GM19035 (cell line): ENCODE results near the gene PYHIN1.

Experiments used
- ATAC-seq: cut with Tn5 transposase; IDR thresholded peaks from one replicate; pipeline ENCODE4 v1.9.1; 2021; ENCODE audit not compliant: unreplicated experiment

Gene PYHIN1

DNA sequence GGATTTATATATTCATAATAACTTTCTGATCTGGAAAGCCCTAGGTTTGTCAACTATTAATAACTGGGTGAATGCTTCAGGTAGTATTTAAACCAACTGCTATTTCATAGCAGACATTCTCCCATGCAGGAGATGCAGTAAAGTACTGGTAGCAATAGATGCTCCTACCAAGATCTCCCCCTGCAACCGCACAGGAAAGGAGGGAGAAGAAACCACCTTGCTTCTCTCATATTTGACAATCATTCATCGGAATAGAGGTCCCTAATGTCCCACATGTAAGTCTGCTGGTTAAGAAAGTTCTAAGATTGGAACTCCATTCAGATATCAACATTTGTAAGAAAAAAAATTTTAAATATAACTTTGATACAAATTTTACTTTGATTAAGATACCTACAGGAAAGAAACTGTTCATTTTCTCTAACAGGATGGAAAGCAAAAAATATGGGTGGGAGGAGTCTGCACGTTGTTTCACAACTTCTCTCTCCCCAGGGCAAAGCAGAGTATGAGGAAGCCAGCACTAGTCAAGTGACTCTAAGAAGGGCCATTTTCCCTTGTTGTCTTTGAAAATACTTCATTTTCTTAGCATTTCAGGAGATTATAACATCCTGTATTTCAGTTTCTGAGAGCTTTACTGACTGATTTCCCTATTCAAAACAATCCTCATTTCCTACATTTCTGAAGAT, at the start of gene PYHIN1:
PYHIN1 (plus strand) TSS at position 498 of the 683 bp plus-strand sequence. CDS start 5,359 bp downstream, outside the sequence.
- ATAC-seq = no peak

DNA sequence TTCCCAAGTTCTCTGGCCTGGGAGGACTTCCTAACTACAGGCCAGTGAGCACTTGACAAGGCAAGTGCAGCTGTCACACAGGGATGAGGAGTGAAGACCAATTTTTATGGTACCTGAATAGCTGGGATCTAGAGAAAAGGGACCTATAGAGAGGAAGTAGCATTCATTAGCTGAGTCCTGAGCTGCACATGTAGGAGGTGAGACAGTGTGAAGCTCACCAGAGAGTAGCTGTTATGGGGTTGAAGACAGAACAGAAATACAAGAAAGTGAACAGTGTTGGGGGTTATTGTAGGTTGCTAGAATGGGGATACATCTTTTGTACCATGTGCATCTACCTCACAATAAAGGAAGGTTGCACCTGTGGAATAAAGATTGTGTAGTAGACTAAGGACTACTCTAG, 37.7 kb upstream of the PYHIN1 start:
- ATAC-seq = no peak

DNA sequence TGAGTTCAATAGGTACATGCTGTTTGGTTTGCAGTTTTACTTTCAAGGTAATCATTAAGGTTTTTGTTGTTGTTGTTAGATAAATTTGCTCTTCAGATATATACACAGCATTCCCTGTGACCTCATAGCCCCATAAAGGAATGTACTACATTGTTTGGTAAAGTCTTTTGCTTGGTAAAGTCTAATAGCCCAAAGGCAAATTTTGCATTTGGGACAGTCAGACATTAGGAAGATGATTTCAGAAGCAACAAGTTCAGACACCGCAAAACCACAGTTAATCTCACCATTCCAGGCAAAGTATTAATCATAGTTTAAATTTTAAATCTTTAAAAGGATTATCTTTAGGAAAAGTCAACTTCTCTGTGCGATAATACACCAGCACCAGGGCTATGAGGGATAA, 32.6 kb upstream of the PYHIN1 start:
- no peak for ATAC-seq

DNA sequence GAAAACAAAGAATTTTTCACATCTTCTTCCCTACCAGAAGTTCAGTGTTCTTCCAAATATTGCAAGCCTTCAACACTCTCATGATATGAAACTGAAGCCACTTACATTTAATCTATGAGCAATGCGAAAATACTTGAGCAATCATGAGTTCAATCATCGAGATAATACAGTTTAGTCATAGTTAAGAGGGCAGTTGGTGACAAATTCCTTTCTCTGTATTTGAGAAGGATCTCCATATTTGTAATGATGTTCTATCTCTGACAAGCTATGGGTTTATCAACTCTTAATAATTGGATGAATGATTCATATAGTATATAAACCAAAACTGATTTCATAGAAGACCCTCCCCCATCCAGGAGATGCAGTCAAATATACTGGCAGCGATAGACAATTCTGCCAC, 29.7 kb upstream of the PYHIN1 start:
- no peak for ATAC-seq

DNA sequence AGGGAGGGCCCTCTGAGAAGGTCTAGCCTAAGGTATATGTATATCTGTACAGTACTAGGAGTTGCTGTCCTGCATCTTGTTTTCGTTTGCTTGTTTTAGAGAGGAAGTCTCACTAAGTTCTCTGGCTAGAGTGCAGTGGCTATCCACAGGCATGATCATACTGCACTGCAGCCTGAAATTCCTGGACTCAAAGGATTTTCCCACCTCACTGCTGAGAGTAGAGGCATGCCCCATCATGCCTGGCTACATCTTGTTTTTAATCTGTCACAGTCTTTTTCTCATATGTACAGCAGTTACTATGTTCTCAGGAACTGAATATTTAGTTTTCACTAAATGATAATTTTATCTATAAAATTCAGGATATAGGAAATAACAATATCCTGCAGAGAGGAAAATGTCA, 15.3 kb upstream of the PYHIN1 start:
- no peak for ATAC-seq

GRCh38 chr1:158924677-158925076, 6.7 kb upstream of the PYHIN1 start:
- no peak for ATAC-seq

DNA sequence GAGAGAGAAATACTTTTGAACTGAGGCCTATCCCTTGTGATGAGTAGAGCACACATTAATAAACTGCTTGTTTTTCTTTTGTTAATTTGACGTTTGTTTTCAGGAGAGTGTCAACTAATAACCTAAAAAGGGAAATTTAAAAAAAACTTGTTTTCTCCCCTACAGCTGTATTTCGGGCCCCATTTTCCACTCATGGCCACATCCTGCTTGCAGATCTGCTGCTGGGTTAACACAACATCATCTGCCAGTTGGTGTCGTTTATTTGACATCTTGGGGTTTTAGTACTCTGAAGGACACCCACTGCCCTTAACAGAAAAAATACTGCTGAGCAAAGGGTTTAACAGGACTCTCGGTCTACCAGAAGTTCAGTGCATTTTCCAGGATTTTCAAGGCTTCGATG, 848 bp upstream of the PYHIN1 start:
- no peak for ATAC-seq

- no peak for ATAC-seq
Observed at GRCh38 chr1:158932171-158932570, 819 bp downstream of the PYHIN1 start.

DNA sequence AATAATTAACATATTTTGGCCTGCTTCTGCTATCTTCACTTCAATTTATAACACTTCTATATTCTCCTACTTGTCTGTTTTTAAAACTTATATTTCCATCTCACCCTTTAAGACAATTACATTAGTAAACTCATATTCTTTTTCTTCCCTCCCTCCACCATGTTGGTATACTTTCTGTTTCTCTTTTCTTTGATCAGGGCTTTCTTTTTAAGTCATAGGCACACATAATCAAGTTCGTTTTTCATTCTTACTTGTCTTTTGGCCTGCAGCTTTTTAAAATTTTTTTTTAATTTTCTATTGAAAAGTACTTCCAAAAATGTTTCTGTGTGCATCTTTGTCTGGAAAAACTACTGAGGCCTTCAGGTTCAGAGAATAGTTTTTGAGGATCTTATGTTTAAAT, 2.3 kb downstream of the PYHIN1 start:
- ATAC-seq = peak; percentile 64

DNA sequence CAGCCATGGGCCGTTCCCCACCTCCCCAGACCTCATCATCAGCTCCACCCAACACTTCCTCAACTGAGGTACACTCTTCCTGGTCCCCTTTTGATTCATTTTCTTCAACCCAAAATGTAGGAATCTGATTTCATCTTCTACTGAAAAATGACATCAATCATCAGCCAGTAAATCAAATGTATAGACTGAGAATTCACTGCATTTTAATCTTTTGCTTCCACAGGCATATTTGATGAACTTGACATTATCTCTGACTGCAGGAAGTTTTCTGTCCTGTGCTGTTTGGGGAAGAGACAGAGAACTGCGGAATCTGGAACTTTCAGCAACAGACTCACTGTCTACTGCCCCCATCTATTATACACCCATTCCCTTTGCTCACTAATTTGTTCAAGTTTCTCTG, 7.8 kb downstream of the PYHIN1 start:
- no peak for ATAC-seq

- no peak for ATAC-seq
Observed at GRCh38 chr1:158941317-158941716, 10.0 kb downstream of the PYHIN1 start.

DNA sequence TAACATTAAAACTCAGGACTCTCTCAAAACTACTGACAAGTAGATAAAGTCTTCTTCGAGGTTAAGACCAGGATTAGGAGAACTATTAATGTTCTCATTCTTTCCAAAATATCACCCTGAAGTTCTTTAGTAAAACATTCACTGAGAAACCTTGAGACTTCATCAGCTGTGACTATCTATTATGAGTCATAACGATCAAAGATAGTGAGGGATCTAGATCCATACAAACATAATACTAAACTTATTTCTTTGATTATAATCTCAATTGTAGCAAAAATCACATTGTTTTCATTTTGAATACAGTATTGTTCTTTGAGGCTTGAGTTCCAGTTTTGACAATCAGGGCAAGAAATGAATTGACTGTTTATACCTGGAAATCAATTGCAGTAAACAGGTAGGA, 11.1 kb downstream of the PYHIN1 start:
- ATAC-seq = no peak

GRCh38 chr1:158943059-158943458, 11.7 kb downstream of the PYHIN1 start:
- ATAC-seq = no peak

DNA sequence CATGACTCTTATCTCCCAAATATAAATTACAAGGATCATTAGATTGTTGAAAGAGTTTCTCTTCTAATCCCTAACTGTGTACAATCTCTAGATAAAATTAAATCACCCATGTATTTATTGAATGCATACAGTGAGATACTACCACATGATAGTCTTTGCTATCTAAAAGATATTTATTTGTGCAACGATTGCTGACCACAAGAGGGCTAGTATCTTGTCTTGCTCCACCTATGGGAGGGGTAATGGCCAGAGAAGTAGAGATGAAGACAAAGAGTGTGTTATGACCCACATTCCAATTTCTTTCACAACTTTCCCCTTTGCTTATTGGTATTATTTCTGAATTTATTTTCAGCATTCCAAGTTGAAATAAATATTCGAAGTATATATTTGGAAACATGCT, 13.7 kb downstream of the PYHIN1 start:
- ATAC-seq = no peak

GRCh38 chr1:158946785-158947184, 15.4 kb downstream of the PYHIN1 start:
- no peak for ATAC-seq

- peak; percentile 70 for ATAC-seq
Observed at GRCh38 chr1:158951956-158952355, 20.6 kb downstream of the PYHIN1 start.

GRCh38 chr1:158952416-158952815, 21.1 kb downstream of the PYHIN1 start:
- ATAC-seq = peak; percentile 85

DNA sequence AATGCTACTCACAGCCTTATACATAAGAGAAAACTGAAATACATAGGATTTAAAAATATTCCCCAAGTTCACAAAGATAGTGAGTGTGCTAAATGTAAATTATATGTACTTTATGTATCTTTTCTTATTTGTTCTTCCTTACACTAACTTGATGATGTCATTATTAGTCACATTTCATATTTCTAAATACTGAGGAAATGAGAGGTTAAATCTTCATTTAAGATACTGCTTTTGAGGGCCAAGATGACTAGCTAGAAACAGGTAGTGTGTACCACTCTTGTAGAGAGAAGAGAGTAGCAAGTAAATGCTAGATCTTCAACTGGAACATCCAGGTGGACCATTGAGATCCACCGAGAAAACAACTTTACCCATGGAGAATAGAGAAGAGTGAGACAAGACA, 29.8 kb downstream of the PYHIN1 start:
- no peak for ATAC-seq

DNA sequence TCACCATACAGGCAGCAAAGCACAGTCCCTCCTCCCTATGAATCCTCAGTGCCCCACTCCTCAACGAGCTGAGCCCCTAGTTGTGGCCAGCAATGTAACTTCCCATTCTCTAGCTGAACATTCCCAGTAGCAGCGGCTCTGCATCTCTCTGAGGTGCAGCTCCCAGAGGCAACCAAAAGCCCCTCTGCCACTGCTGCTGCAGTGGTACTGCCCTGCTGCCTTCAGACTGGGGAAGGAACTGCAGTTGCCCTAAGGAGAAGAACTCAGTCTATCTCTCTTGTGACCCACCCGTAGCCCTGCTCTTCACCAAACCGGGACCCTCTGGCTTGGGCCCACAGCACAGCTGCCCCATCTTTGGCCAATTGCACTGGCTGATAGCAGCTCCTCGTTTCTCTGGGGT, 31.6 kb downstream of the PYHIN1 start:
- ATAC-seq = no peak

GRCh38 chr1:158969166-158969565, 37.8 kb downstream of the PYHIN1 start:
- ATAC-seq = no peak

DNA sequence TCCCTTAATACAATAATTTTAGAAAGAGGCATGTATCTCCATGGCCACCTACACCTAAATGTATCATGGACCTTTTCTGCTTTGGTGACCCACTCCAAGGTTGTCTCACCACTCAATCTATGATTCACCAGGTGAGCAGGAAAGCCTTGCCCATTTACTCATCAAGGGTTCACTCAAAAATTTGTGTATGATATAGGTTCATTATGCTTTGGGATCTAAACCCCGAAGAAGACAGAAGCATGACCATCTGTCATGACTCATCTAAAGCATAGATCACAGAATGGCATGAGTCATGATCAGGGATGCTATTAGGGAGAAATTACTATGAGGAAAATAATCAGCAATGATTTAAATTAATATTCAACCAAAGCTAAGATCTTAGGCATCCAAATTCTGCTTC, 38.5 kb downstream of the PYHIN1 start:
- no peak for ATAC-seq

DNA sequence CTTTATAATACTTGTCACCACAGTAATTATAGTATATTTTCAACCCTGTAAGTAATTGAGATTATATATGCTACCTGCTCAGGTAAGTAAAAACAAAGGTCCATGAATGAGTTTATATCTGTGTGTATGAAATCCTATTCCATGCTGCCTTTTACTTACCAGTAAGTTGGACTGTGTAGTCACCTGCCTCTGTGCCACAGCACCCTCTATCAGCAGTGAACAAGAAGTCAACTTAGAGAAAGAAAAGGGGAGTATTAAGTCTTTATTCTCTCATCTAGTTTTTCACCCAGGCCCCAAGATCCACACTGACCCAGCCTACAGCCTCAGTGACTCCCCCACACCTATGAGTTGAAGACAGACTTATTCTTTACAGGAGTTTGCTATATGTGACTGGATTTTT, 41.5 kb downstream of the PYHIN1 start:
- no peak for ATAC-seq

GRCh38 chr1:158976219-158976618, 44.9 kb downstream of the PYHIN1 start:
- no peak for ATAC-seq
